8988T (cell line): ENCODE results near the gene ABCG5.

Source experiments
- DNase-seq: peaks from one replicate; pipeline ENCODE4 v3.0.0; 2011

The ABCG5 gene

GRCh38 chr2:43841949-43842865 is 3.6 kb upstream of the ABCG5 start:
- DNase-seq = no peak

- DNase-seq = no peak
Observed at GRCh38 chr2:43840965-43841364, 2.3 kb upstream of the ABCG5 start.

GRCh38 chr2:43839776-43840564 is 1.3 kb upstream of the ABCG5 start:
- no peak for DNase-seq

GRCh38 chr2:43837831-43838559 is 644 bp downstream of the ABCG5 start:
- no peak for DNase-seq

- DNase-seq = no peak
Observed at GRCh38 chr2:43837033-43837432, 1.6 kb downstream of the ABCG5 start.

GRCh38 chr2:43832457-43832856 is 6.2 kb downstream of the ABCG5 start:
- no peak for DNase-seq

- DNase-seq = no peak
Observed at GRCh38 chr2:43831543-43832294, 6.9 kb downstream of the ABCG5 start.

GRCh38 chr2:43826305-43827250 is 12.1 kb downstream of the ABCG5 start:
- no peak for DNase-seq

GRCh38 chr2:43825841-43826240 is 12.8 kb downstream of the ABCG5 start:
- no peak for DNase-seq

- DNase-seq = no peak
Observed at GRCh38 chr2:43824951-43825493, 13.6 kb downstream of the ABCG5 start.

GRCh38 chr2:43824512-43824911 is 14.1 kb downstream of the ABCG5 start:
- DNase-seq = no peak

GRCh38 chr2:43823751-43824150 is 14.9 kb downstream of the ABCG5 start:
- DNase-seq = no peak

- DNase-seq = no peak
Observed at GRCh38 chr2:43822839-43823238, 15.8 kb downstream of the ABCG5 start.

- DNase-seq = no peak
Observed at GRCh38 chr2:43819491-43820163, 19.0 kb downstream of the ABCG5 start.

GRCh38 chr2:43818761-43819160 is 19.9 kb downstream of the ABCG5 start:
- no peak for DNase-seq

GRCh38 chr2:43814711-43815110 is 23.9 kb downstream of the ABCG5 start:
- DNase-seq = no peak

GRCh38 chr2:43812947-43813346 is 25.7 kb downstream of the ABCG5 start:
- DNase-seq = no peak

GRCh38 chr2:43812006-43812405 is 26.6 kb downstream of the ABCG5 start:
- no peak for DNase-seq

- no peak for DNase-seq
Observed at GRCh38 chr2:43810888-43811287, 27.8 kb downstream of the ABCG5 start.

- DNase-seq = no peak
Observed at GRCh38 chr2:43810452-43810851, 28.2 kb downstream of the ABCG5 start.

GRCh38 chr2:43806719-43807031 is 32.0 kb downstream of the ABCG5 start:
- no peak for DNase-seq
